HUES48 (cell line): ENCODE measurements around the gene UGT1A4.

Experiments used
- H3K27ac ChIP-seq: one replicate; pipeline ENCODE4 v1.7.0; 2013; ENCODE audit warnings: low read depth, low read length, inconsistent platforms
- H3K27me3 ChIP-seq: 2 replicates; pipeline ENCODE4 v1.6.1; 2013; ENCODE audit warnings: mild to moderate bottlenecking, low read length; ENCODE audit not compliant: control insufficient read depth, insufficient read depth
- H3K36me3 ChIP-seq: 2 replicates; pipeline ENCODE4 v1.6.1; 2013; ENCODE audit warnings: low read length; ENCODE audit not compliant: control insufficient read depth, insufficient read depth
- H3K4me1 ChIP-seq: 2 replicates; pipeline ENCODE4 v1.6.1; 2013; ENCODE audit warnings: mild to moderate bottlenecking, low read length; ENCODE audit not compliant: control insufficient read depth, insufficient read depth
- H3K4me3 ChIP-seq: 2 replicates; pipeline ENCODE4 v1.5.1; 2013; ENCODE audit warnings: mild to moderate bottlenecking, low read depth, low read length
- H3K9ac ChIP-seq: 2 replicates; pipeline ENCODE4 v1.6.1; 2013; ENCODE audit warnings: mild to moderate bottlenecking, low read depth, low read length, moderate library complexity
- H3K9me3 ChIP-seq: 2 replicates; pipeline ENCODE4 v1.6.1; 2013; ENCODE audit warnings: low read length; ENCODE audit not compliant: control insufficient read depth, insufficient read depth

UGT1A4 gene

DNA sequence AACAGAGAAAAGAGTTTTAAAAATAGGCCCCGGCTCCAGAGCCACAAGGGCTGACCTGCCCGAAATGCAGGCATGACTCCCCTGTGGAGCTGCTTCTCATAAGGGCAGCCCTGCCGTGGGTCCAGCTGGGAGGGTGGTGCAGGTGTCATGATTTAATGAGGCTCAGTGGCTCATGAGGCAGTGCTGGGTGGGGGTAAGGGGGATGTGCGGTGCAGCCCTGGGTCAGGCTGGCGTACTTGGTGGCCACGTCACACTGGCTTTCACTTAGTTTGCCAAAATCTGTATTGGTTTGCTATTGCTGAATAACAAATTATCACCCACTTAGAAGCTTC, 102.2 kb downstream of the UGT1A4 start:
- no peaks in the 10 kb centered on the region for H3K27me3 ChIP-seq
- H3K4me1 ChIP-seq = no peaks in the 10 kb centered on the region
- H3K36me3 ChIP-seq = no peaks in the 10 kb centered on the region

DNA sequence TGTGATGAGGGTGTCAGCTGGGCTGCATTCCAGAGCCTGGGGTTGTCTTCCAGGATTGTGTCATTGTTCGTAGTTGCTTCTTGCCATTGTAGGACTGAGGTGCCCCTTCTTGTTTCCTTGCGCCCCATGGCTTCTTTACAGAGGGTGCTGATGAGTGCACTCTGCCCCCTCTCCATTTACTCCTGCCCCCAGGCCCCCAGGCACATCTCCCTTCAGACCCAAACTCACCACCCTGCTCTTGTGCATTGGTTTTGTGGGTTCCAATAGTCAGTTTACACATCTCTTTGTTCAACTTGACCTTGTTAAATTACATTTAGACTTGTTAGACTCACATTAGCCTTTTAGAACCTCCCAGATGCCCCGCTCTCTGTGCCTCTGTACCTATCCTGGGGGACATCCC, 102.7 kb downstream of the UGT1A4 start:
- H3K36me3 ChIP-seq = no peaks in the 10 kb centered on the region
- no peaks in the 10 kb centered on the region for H3K27me3 ChIP-seq

More for the DNA sequence above, 102.2 kb downstream of the UGT1A4 start:
- H3K27ac ChIP-seq = no peak overlapping the region
- H3K9me3 ChIP-seq = no peaks in the 10 kb centered on the region
- H3K4me3 ChIP-seq = no peak overlapping the region
- no peak overlapping the region for H3K9ac ChIP-seq

GRCh38 chr2:233821709-233822100, 103.2 kb downstream of the UGT1A4 start:
- H3K36me3 ChIP-seq = no peaks in the 10 kb centered on the region
- no peak overlapping the region for H3K27ac ChIP-seq
- H3K4me3 ChIP-seq = no peak overlapping the region
- H3K27me3 ChIP-seq = no peaks in the 10 kb centered on the region
- H3K9me3 ChIP-seq = no peaks in the 10 kb centered on the region
- no peaks in the 10 kb centered on the region for H3K4me1 ChIP-seq
- no peak overlapping the region for H3K9ac ChIP-seq

More for the DNA sequence above, 102.7 kb downstream of the UGT1A4 start:
- Histone ChIP-seq H3K27ac (no peak overlapping the region), H3K9me3 (no peaks in the 10 kb centered on the region), H3K4me1 (no peaks in the 10 kb centered on the region), H3K9ac (no peak overlapping the region), H3K4me3 (no peak overlapping the region)

- Histone ChIP-seq H3K4me1 (no peaks in the 10 kb centered on the region), H3K9ac (no peak overlapping the region), H3K27me3 (no peaks in the 10 kb centered on the region), H3K4me3 (no peak overlapping the region), H3K9me3 (no peaks in the 10 kb centered on the region), H3K36me3 (no peaks in the 10 kb centered on the region), H3K27ac (no peak overlapping the region)
Measured at GRCh38 chr2:233822101-233822771, 103.7 kb downstream of the UGT1A4 start.
